Measurements from ENCODE around the gene INSC.

INSC gene

DNA sequence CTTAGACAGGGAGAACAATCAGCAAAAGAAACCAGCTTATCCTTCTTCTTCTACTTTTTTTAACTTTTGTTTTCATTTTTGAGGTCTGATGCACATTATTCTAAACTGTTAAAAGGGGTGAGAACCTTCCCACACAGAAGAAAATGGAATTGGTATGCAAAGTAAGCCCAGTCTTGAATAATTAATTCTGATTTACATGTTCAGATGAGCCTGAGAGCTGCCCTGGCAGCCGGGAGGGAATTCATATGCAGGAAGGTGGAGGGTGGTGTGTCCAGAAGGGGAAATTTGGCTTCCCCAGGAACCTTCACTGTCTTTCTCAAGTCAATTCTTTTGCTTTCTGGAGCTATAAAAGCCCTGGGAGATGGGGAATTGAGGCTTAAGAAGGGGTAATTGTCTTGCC is 181.0 kb downstream of the INSC start:
- DNase-seq: no peak

Data from NCI-H524 (cell line).